Liver (tissue), 9 donors: ENCODE measurements around the gene TBL1XR1. TPM values are rescaled to one million over a fixed set of nuclear protein-coding genes. Genes with fewer than 3 reads are reported as not detected.

Experiments used
- DNase-seq: peaks from one replicate; pipeline ENCODE4 v3.0.0-alpha.2; 2017; ENCODE audit warnings: low spot score
- H3K27ac ChIP-seq, 2 donors: one replicate each; pipeline ENCODE4 v1.7.0; 2013; ENCODE audit warnings: inconsistent platforms in 2 of 2, low read length in 2 of 2, control low read depth in 1 of 2, low read depth in 1 of 2, mild to moderate bottlenecking in 1 of 2
- H3K27me3 ChIP-seq, 4 donors: one replicate each; pipeline versions ENCODE4 v1.6.1 to v1.7.0; 2013; ENCODE audit warnings: low read length in 3 of 4, inconsistent platforms in 1 of 4, mild to moderate bottlenecking in 1 of 4, moderate library complexity in 1 of 4; ENCODE audit not compliant: control insufficient read depth in 4 of 4, insufficient read depth in 4 of 4
- H3K36me3 ChIP-seq, 4 donors: one replicate each; pipeline versions ENCODE4 v1.6.1 to v1.7.0; 2013; ENCODE audit warnings: low read length in 3 of 4, mild to moderate bottlenecking in 3 of 4, low read depth in 1 of 4, moderate library complexity in 1 of 4; ENCODE audit not compliant: control insufficient read depth in 4 of 4, insufficient read depth in 3 of 4
- H3K4me1 ChIP-seq, 4 donors: one replicate each; pipeline versions ENCODE4 v1.6.1 to v1.7.0; 2013; ENCODE audit warnings: low read length in 3 of 4, mild to moderate bottlenecking in 3 of 4, moderate library complexity in 1 of 4; ENCODE audit not compliant: control insufficient read depth in 4 of 4, insufficient read depth in 4 of 4
- H3K4me3 ChIP-seq, 3 donors: one replicate each; pipeline versions ENCODE4 v1.6.1 to v1.7.0; 2013; ENCODE audit warnings: low read length in 3 of 3, control low read depth in 1 of 3, low read depth in 1 of 3, mild to moderate bottlenecking in 1 of 3
- H3K9ac ChIP-seq, 2 donors: one replicate each; pipeline ENCODE4 v1.7.0; 2013; ENCODE audit warnings: low read length in 2 of 2, mild to moderate bottlenecking in 2 of 2, moderate library complexity in 2 of 2, control low read depth in 1 of 2, low read depth in 1 of 2
- H3K9me3 ChIP-seq, 4 donors: one replicate each; pipeline versions ENCODE4 v1.6.1 to v1.7.0; 2013; ENCODE audit warnings: low read length in 3 of 4; ENCODE audit not compliant: control insufficient read depth in 4 of 4
- EGR1 ChIP-seq, 2 donors: IDR thresholded peaks; 2 replicates each; pipeline ENCODE4 v1.6.1; 2016 to 2018; ENCODE audit warnings: antibody characterized with exemption in 2 of 2, low read depth in 2 of 2
- FOXA1 ChIP-seq: IDR thresholded peaks from 2 replicates; pipeline ENCODE4 v1.6.1; 2016; ENCODE audit warnings: antibody characterized with exemption
- FOXA2 ChIP-seq: IDR thresholded peaks from 2 replicates; pipeline ENCODE4 v1.6.1; 2016; ENCODE audit warnings: antibody characterized with exemption
- GABPA ChIP-seq, 2 donors: IDR thresholded peaks in 1 of 2; conservative IDR thresholded peaks in 1 of 2; 2 replicates each; pipeline ENCODE4 v1.6.1; 2016; ENCODE audit warnings: antibody characterized with exemption in 2 of 2, mild to moderate bottlenecking in 1 of 2, moderate library complexity in 1 of 2
- HNF4A ChIP-seq, 2 donors: conservative IDR thresholded peaks; 2 replicates each; pipeline ENCODE4 v1.6.1; 2016; ENCODE audit warnings: antibody characterized with exemption in 2 of 2, mild to moderate bottlenecking in 2 of 2
- HNF4G ChIP-seq: IDR thresholded peaks from 2 replicates; pipeline ENCODE4 v1.6.1; 2016; ENCODE audit warnings: antibody characterized with exemption
- JUND ChIP-seq, 2 donors: IDR thresholded peaks; 2 replicates each; pipeline ENCODE4 v1.6.1; 2016; ENCODE audit warnings: antibody characterized with exemption in 2 of 2
- MAX ChIP-seq: IDR thresholded peaks from 2 replicates; pipeline ENCODE4 v1.6.1; 2016; ENCODE audit warnings: antibody characterized with exemption
- NR2F2 ChIP-seq: IDR thresholded peaks from 2 replicates; pipeline ENCODE4 v1.6.1; 2016; ENCODE audit warnings: antibody characterized with exemption
- RAD21 ChIP-seq, 2 donors: IDR thresholded peaks; 2 replicates each; pipeline ENCODE4 v1.6.1; 2016; ENCODE audit warnings: antibody characterized with exemption in 2 of 2, mild to moderate bottlenecking in 2 of 2
- RXRA ChIP-seq, 2 donors: IDR thresholded peaks; 2 replicates each; pipeline ENCODE4 v1.6.1; 2017 to 2018; ENCODE audit warnings: antibody characterized with exemption in 2 of 2, mild to moderate bottlenecking in 1 of 2
- SP1 ChIP-seq: IDR thresholded peaks from 2 replicates; pipeline ENCODE4 v1.6.1; 2018; ENCODE audit warnings: antibody characterized with exemption, mild to moderate bottlenecking
- TAF1 ChIP-seq: conservative IDR thresholded peaks from 2 replicates; pipeline ENCODE4 v1.6.1; 2016; ENCODE audit warnings: antibody characterized with exemption, mild to moderate bottlenecking
- YY1 ChIP-seq: IDR thresholded peaks from 2 replicates; pipeline ENCODE4 v1.6.1; 2016; ENCODE audit warnings: antibody characterized with exemption, mild to moderate bottlenecking
- ZBTB33 ChIP-seq: IDR thresholded peaks from 2 replicates; pipeline ENCODE4 v1.6.1; 2016; ENCODE audit warnings: antibody characterized with exemption
- WGBS: extraction: QIAGEN DNeasy Blood & Tissue Kit; methylation state at CpG from one replicate; pipeline ENCODE4 v1.1.7; 2013; 5-methylcytosine and 5-hydroxymethylcytosine counted together
- polyA plus RNA-seq, 2 donors: library from polyadenylated mRNA; stranded (reverse) in 1 of 2; unstranded in 1 of 2; fragments of 200-250 nt in 1 of 2; fragments of >200 nt in 1 of 2; fragmentation: Nextera tagmentation in 1 of 2; extraction: Ambion mirVana in 1 of 2; gene quantifications; one replicate each; pipeline versions ENCODE4 v1.2.1 to v1.2.3, GENCODE V29; 2013 to 2015
- total RNA-seq, 2 donors: library from RNA; depleted of rRNA; stranded (reverse); fragments of >200 nt; gene quantifications; one replicate each; pipeline ENCODE4 v1.2.3, GENCODE V29; 2014
- TF ChIP-seq, protein P1 (sequence below): IDR thresholded peaks from 2 replicates; pipeline ENCODE4 v1.6.1; 2016; ENCODE audit warnings: antibody characterized with exemption
- TF ChIP-seq, protein P2 (sequence below): fragments of 150-350 bp; IDR thresholded peaks from 2 replicates; pipeline ENCODE4 v1.5.1; 2017; ENCODE audit warnings: improper control_type of control experiment, low read depth, low read length; ENCODE audit not compliant: missing input control
- TF ChIP-seq, protein P3 (sequence below): IDR thresholded peaks from 2 replicates; pipeline ENCODE4 v1.6.1; 2016; ENCODE audit warnings: antibody characterized with exemption, mild to moderate bottlenecking
- donor health status: healthy.
- donor health status: healthy.
- donor health status: healthy.
- donor health status: healthy.
- donor health status: healthy.

Gene TBL1XR1
- total and polyA plus RNA-seq, 4 donors: 10.3 to 65.9 (median 33.2) TPM

DNA sequence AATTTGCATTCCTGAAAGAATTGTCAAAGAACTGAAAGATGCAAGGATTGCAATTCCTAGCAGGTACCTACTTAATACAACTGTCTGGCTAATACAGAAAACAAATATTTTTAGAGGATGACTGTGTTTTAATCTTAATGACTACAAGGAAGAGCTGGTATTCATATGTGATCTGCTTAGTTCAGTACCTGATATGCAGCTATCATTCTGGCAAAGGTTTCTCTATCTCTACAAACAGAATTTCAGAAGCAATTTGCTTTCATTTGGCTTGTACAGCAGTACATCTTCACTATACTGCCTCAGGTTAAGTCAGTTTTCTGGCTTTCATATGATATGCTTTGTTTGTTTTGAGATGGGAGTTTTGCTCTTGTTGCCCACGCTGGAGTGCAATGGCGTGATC lies 51.3 kb downstream of the TBL1XR1 start:
- no peaks in the 10 kb centered on the region for H3K36me3 ChIP-seq
- no peak for DNase-seq
- no peak overlapping the region for H3K4me3 ChIP-seq
- 90% methylated on average over 2 of the region's 2 CpGs for WGBS
- no peak overlapping the region for H3K9ac ChIP-seq
- H3K9me3 ChIP-seq: no peaks in the 10 kb centered on the region
- no peaks in the 10 kb centered on the region for H3K27me3 ChIP-seq
- no peak for TF ChIP-seq RAD21 (IDR thresholded peaks at IDR 0.05)
- no peak for TF ChIP-seq HNF4G
- no peak for TF ChIP-seq HNF4A (conservative IDR thresholded peaks at IDR 0.05)
- TF ChIP-seq ZBTB33: no peak
- TF ChIP-seq EGR1 (IDR thresholded peaks at IDR 0.05; ENCODE audit: low read depth in 2 of 2): no peak
- no peak for TF ChIP-seq SP1
- no peak for TF ChIP-seq TAF1
- TF ChIP-seq FOXA2: no peak
- TF ChIP-seq, protein P1, sequence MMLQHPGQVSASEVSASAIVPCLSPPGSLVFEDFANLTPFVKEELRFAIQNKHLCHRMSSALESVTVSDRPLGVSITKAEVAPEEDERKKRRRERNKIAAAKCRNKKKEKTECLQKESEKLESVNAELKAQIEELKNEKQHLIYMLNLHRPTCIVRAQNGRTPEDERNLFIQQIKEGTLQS: no peak
- TF ChIP-seq JUND (IDR thresholded peaks at IDR 0.05): no peak
- no peak for TF ChIP-seq NR2F2
- TF ChIP-seq, protein P2, sequence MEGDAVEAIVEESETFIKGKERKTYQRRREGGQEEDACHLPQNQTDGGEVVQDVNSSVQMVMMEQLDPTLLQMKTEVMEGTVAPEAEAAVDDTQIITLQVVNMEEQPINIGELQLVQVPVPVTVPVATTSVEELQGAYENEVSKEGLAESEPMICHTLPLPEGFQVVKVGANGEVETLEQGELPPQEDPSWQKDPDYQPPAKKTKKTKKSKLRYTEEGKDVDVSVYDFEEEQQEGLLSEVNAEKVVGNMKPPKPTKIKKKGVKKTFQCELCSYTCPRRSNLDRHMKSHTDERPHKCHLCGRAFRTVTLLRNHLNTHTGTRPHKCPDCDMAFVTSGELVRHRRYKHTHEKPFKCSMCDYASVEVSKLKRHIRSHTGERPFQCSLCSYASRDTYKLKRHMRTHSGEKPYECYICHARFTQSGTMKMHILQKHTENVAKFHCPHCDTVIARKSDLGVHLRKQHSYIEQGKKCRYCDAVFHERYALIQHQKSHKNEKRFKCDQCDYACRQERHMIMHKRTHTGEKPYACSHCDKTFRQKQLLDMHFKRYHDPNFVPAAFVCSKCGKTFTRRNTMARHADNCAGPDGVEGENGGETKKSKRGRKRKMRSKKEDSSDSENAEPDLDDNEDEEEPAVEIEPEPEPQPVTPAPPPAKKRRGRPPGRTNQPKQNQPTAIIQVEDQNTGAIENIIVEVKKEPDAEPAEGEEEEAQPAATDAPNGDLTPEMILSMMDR: no peak
- peaks cover 2 to 19% (median 6%) of the 10 kb centered on the region in 4 donors for H3K4me1 ChIP-seq
- no peak overlapping the region for H3K27ac ChIP-seq

DNA sequence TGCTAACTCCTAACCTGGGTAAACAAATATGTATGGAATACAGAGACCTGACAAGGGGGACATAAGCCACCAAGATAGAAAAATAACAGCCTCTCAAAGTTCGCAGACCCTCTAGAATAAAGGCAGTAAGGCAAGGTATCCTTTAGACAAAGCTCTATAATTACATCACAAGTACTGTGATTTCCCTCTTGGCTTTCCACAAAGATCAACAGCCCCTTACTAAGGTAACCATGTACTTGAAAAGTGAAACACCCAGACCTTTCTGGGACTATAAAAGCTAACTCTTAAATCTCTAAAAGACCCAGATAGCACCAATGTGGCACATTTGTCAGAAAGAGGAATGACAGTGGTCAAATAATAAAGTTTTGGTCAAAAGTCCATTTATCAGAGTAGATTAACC lies 51.9 kb downstream of the TBL1XR1 start:
- DNase-seq: no peak
- H3K4me3 ChIP-seq: no peak overlapping the region
- H3K9me3 ChIP-seq: no peaks in the 10 kb centered on the region
- WGBS: 96% methylated on average over 1 of the region's 1 CpG
- H3K4me1 ChIP-seq: peaks cover 2 to 13% (median 4%) of the 10 kb centered on the region in 4 donors
- no peak overlapping the region for H3K9ac ChIP-seq
- no peaks in the 10 kb centered on the region for H3K36me3 ChIP-seq
- no peak overlapping the region for H3K27ac ChIP-seq
- no peaks in the 10 kb centered on the region for H3K27me3 ChIP-seq
- TF ChIP-seq JUND (IDR thresholded peaks at IDR 0.05) (no peak), GABPA (IDR thresholded peaks at IDR 0.05 in 1 of 2, conservative IDR thresholded peaks at IDR 0.05 in 1 of 2) (no peak), EGR1 (IDR thresholded peaks at IDR 0.05; ENCODE audit: low read depth in 2 of 2) (no peak), YY1 (no peak), MAX (no peak), FOXA1 (no peak), HNF4A (conservative IDR thresholded peaks at IDR 0.05) (no peak), NR2F2 (no peak), SP1 (no peak), TAF1 (no peak), ZBTB33 (no peak), RXRA (IDR thresholded peaks at IDR 0.05) (no peak), FOXA2 (no peak), RAD21 (IDR thresholded peaks at IDR 0.05) (no peak), HNF4G (no peak)
- TF ChIP-seq, protein P3, sequence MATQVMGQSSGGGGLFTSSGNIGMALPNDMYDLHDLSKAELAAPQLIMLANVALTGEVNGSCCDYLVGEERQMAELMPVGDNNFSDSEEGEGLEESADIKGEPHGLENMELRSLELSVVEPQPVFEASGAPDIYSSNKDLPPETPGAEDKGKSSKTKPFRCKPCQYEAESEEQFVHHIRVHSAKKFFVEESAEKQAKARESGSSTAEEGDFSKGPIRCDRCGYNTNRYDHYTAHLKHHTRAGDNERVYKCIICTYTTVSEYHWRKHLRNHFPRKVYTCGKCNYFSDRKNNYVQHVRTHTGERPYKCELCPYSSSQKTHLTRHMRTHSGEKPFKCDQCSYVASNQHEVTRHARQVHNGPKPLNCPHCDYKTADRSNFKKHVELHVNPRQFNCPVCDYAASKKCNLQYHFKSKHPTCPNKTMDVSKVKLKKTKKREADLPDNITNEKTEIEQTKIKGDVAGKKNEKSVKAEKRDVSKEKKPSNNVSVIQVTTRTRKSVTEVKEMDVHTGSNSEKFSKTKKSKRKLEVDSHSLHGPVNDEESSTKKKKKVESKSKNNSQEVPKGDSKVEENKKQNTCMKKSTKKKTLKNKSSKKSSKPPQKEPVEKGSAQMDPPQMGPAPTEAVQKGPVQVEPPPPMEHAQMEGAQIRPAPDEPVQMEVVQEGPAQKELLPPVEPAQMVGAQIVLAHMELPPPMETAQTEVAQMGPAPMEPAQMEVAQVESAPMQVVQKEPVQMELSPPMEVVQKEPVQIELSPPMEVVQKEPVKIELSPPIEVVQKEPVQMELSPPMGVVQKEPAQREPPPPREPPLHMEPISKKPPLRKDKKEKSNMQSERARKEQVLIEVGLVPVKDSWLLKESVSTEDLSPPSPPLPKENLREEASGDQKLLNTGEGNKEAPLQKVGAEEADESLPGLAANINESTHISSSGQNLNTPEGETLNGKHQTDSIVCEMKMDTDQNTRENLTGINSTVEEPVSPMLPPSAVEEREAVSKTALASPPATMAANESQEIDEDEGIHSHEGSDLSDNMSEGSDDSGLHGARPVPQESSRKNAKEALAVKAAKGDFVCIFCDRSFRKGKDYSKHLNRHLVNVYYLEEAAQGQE: no peak
- TF ChIP-seq, protein P2: no peak
- TF ChIP-seq, protein P1: no peak
